ENCODE data around the gene COPS9.

DNA sequence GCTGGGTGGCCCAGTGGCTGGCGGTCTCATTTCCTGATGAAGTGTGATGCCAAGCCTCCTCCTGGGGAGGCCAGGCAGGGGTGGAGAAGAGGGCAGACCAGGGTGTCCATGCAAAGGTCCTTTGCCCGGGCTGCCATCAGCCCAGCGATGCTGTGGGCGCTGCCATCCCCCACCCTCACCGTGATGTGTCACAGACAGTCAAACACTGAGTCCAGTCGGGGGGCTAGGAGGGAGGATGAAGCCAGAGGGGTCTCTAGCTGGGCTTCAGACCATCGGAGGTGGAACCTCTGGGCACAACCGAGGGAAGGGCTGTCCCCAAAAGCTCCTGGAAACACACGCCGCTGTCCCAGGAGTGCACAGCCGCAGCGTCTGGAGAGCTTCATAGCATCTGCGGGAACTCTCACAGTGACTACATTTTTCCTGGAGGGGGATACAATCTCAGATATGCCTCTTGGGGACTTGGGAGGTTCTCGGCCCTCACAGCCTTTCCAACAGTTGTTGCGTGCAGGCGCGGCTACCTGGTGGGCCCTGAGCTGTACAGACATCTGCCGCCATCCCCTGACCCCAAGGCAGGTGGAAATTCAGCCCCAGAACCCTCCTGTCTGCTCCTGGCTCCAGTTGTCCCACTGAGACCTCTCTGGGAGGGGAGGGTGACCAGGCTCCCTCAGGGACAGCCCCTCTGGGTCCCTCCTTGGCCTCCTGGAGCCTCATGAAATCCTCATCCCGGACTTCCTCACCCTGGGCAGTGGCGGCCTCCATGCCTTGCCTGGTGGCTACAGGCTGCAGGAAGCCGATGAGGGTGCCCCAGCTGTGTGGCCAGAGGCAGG, 30.9 kb upstream of the COPS9 start:
- TF ChIP-seq, protein P1, sequence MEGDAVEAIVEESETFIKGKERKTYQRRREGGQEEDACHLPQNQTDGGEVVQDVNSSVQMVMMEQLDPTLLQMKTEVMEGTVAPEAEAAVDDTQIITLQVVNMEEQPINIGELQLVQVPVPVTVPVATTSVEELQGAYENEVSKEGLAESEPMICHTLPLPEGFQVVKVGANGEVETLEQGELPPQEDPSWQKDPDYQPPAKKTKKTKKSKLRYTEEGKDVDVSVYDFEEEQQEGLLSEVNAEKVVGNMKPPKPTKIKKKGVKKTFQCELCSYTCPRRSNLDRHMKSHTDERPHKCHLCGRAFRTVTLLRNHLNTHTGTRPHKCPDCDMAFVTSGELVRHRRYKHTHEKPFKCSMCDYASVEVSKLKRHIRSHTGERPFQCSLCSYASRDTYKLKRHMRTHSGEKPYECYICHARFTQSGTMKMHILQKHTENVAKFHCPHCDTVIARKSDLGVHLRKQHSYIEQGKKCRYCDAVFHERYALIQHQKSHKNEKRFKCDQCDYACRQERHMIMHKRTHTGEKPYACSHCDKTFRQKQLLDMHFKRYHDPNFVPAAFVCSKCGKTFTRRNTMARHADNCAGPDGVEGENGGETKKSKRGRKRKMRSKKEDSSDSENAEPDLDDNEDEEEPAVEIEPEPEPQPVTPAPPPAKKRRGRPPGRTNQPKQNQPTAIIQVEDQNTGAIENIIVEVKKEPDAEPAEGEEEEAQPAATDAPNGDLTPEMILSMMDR (optimal IDR thresholded peaks at IDR 0.05 in 1 of 3, IDR thresholded peaks at IDR 0.05 in 1 of 3, conservative IDR thresholded peaks at IDR 0.05 in 1 of 3; ENCODE audit: extremely low read depth in 1 of 3, insufficient read depth in 2 of 3, low read length in 3 of 3), result no peak
- TF ChIP-seq EZH2 (IDR thresholded peaks at IDR 0.05; ENCODE audit: low read length), result no peak

Data from keratinocyte (primary cell).